NCI-H748 treated with DMSO at 0.1 percent for 48 hours (cell line): ENCODE data around the gene ATP6AP1.
"Not testable (repeated sequence)": the region's sequence is repeated elsewhere in the genome, so short reads cannot be mapped to it uniquely, and the experiment has no call there.

ENCODE experiments used
- DNase-seq: peaks from one replicate; lab custom pipeline; 2025; lab: John Stamatoyannopoulos, UW

The ATP6AP1 gene

GRCh38 chrX:154428176-154429171 lies at the start of gene ATP6AP1:
Gene ATP6AP1, plus strand, starts transcription at chrX:154428677. Its CDS starts 16 bp downstream, at chrX:154428693.
- DNase-seq = peak; percentile 83

GRCh38 chrX:154378799-154379568 lies 49.5 kb upstream of the ATP6AP1 start, which contains the start of gene EMD:
Gene EMD, plus strand, starts transcription at chrX:154379295. Its CDS starts 190 bp downstream, at chrX:154379485.
- peak; percentile 96 for DNase-seq

GRCh38 chrX:154379569-154379951 lies 48.9 kb upstream of the ATP6AP1 start:
- DNase-seq = no peak

GRCh38 chrX:154380153-154380552 lies 48.3 kb upstream of the ATP6AP1 start:
- no peak for DNase-seq

- no peak for DNase-seq
These were observed 47.7 kb upstream of the ATP6AP1 start for GRCh38 chrX:154380787-154381186.

GRCh38 chrX:154381271-154381670 lies 47.2 kb upstream of the ATP6AP1 start:
- DNase-seq = no peak

- DNase-seq = no peak
These were observed 45.9 kb upstream of the ATP6AP1 start for GRCh38 chrX:154382483-154383069.

- DNase-seq = no peak
These were observed 44.9 kb upstream of the ATP6AP1 start for GRCh38 chrX:154383359-154384283.

- no peak for DNase-seq
These were observed 44.1 kb upstream of the ATP6AP1 start for GRCh38 chrX:154384284-154384892.

- not testable (repeated sequence) for DNase-seq
These were observed 40.4 kb upstream of the ATP6AP1 start for GRCh38 chrX:154388094-154388493.

- not testable (repeated sequence) for DNase-seq
These were observed 39.8 kb upstream of the ATP6AP1 start for GRCh38 chrX:154388649-154389048.

- DNase-seq = not testable (repeated sequence)
These were observed 38.4 kb upstream of the ATP6AP1 start for GRCh38 chrX:154389812-154390747.

GRCh38 chrX:154396363-154396762 lies 32.1 kb upstream of the ATP6AP1 start:
- DNase-seq = not testable (repeated sequence)

- DNase-seq = peak; percentile 29
These were observed 31.2 kb upstream of the ATP6AP1 start for GRCh38 chrX:154396973-154397887.

- DNase-seq = peak; percentile 91
These were observed 30.4 kb upstream of the ATP6AP1 start, which contains the start of gene RPL10 for GRCh38 chrX:154397888-154398667. Gene RPL10, plus strand, starts transcription at chrX:154398377. Its CDS starts 143 bp downstream, at chrX:154398520.

GRCh38 chrX:154398668-154399526 lies 29.6 kb upstream of the ATP6AP1 start:
- peak; percentile 66 for DNase-seq
